ENCODE results near the gene EMC8. TPM values are rescaled to one million over a fixed set of nuclear protein-coding genes. Genes with fewer than 3 reads are reported as not detected.
A peak's percentile ranks its signal among the peaks of the same experiment; 100 is the strongest.

The EMC8 gene
- total RNA-seq, 1 donor from 2014 or later: 22.5 TPM

- intact Hi-C loops (cut with micrococcal nuclease): no loop called here
- peaks cover 37% of the 10 kb centered on the region for H3K4me1 ChIP-seq
- peaks cover 8% of the 10 kb centered on the region for H3K27me3 ChIP-seq (ENCODE audit: low read depth)
- no peak for DNase-seq
- no peaks in the 10 kb centered on the region for H3K9me3 ChIP-seq (replicated peaks)
- no peak overlapping the region for H3K4me3 ChIP-seq
- H3K36me3 ChIP-seq: no peaks in the 10 kb centered on the region
- no peak overlapping the region for H3K27ac ChIP-seq (replicated peaks)
- no peak for TF ChIP-seq CTCF (IDR thresholded peaks at IDR 0.05; ENCODE audit: borderline replicate concordance)
Measured at GRCh38 chr16:85754413-85754812, 44.9 kb downstream of the EMC8 start.

GRCh38 chr16:85753976-85754375 lies 45.4 kb downstream of the EMC8 start:
- no peak for DNase-seq
- Histone ChIP-seq H3K36me3 (no peaks in the 10 kb centered on the region), H3K4me1 (peaks cover 38% of the 10 kb centered on the region), H3K27me3 (ENCODE audit: low read depth) (peaks cover 6% of the 10 kb centered on the region), H3K4me3 (no peak overlapping the region), H3K27ac (replicated peaks) (no peak overlapping the region), H3K9me3 (replicated peaks) (no peaks in the 10 kb centered on the region)
- TF ChIP-seq CTCF (IDR thresholded peaks at IDR 0.05; ENCODE audit: borderline replicate concordance): no peak
- intact Hi-C loops (cut with micrococcal nuclease): no loop called here

GRCh38 chr16:85753559-85753958 lies 45.8 kb downstream of the EMC8 start:
- Histone ChIP-seq H3K4me1 (peaks cover 38% of the 10 kb centered on the region), H3K27ac (replicated peaks) (no peak overlapping the region), H3K4me3 (no peak overlapping the region), H3K27me3 (ENCODE audit: low read depth) (peaks cover 3% of the 10 kb centered on the region), H3K9me3 (replicated peaks) (no peaks in the 10 kb centered on the region), H3K36me3 (no peaks in the 10 kb centered on the region)
- DNase-seq: no peak
- TF ChIP-seq CTCF (IDR thresholded peaks at IDR 0.05; ENCODE audit: borderline replicate concordance): no peak
- intact Hi-C loops (cut with micrococcal nuclease): no loop called here

GRCh38 chr16:85752511-85753420 lies 46.6 kb downstream of the EMC8 start:
- intact Hi-C loops (cut with micrococcal nuclease): no loop called here
- Histone ChIP-seq H3K27me3 (ENCODE audit: low read depth) (peaks cover 3% of the 10 kb centered on the region), H3K4me1 (peaks cover 38% of the 10 kb centered on the region), H3K4me3 (no peak overlapping the region), H3K36me3 (no peaks in the 10 kb centered on the region), H3K9me3 (replicated peaks) (no peaks in the 10 kb centered on the region), H3K27ac (replicated peaks) (no peak overlapping the region)
- peak; percentile 30 for DNase-seq
- TF ChIP-seq CTCF (IDR thresholded peaks at IDR 0.05; ENCODE audit: borderline replicate concordance): peak; percentile 34

- intact Hi-C loops (cut with micrococcal nuclease): no loop called here
- Histone ChIP-seq H3K9me3 (replicated peaks) (no peaks in the 10 kb centered on the region), H3K27me3 (ENCODE audit: low read depth) (peaks cover 3% of the 10 kb centered on the region), H3K4me1 (peaks cover 38% of the 10 kb centered on the region), H3K36me3 (no peaks in the 10 kb centered on the region), H3K27ac (replicated peaks) (no peak overlapping the region), H3K4me3 (peak overlapping the region; percentile 77)
- no peak for DNase-seq
- TF ChIP-seq CTCF (IDR thresholded peaks at IDR 0.05; ENCODE audit: borderline replicate concordance): no peak
Measured at GRCh38 chr16:85751698-85752501, 47.4 kb downstream of the EMC8 start.
